Measurements from ENCODE around the gene SLC6A11.

Gene SLC6A11

DNA sequence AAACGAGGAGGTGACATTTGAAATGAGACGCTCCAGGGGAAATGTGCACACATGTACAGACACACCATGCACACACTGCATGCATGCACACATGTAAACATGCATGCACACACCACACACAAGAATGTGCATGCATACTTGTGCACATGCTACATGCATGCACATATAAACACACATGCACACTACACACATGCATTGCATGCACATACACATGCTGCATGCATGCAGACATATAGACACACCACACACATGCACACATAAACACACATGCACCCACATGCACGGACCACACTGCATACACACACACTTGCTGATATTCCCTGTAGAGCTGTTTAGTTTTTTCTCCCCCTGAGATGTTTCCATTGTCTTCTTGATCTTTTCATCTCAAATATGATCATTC, 138.7 kb downstream of the SLC6A11 start:
- no peak for DNase-seq (ENCODE audit: low spot score)

DNA sequence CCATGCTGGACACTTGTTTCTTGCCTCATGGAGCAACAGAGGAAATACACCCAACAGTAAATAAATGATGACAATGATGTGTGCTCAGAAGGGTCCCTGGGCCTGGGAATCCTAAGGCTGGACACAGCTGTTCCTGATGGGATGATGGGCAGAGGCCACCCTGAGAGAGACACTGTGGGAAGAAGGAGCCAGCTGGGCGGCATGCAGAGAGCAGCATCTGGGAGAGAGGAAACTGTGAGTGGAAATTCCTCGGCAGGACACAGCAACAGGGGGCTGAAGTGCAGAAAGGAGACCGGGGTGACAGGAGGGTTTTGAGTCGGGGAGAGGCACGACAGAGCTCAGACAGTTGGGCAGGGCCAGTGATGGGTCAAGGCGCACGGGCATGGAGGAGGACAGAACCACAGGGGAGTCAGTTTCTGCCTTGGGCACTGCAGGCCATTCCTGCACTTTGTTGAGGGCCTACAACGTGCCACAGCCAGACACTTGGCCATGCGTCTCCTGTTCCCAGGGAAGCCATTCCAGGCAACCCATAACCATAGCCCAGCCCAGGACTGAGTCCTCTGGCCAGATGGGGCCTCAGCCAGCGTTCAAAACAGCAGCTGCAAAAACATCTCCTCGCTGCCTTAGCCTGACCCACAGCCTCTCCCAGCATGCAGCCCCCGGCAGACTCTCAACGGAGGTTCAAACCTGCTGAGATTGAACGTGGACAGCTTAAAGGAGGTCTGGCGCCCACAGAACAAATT, 139.9 kb downstream of the SLC6A11 start:
- DNase-seq (ENCODE audit: low spot score) = no peak

DNA sequence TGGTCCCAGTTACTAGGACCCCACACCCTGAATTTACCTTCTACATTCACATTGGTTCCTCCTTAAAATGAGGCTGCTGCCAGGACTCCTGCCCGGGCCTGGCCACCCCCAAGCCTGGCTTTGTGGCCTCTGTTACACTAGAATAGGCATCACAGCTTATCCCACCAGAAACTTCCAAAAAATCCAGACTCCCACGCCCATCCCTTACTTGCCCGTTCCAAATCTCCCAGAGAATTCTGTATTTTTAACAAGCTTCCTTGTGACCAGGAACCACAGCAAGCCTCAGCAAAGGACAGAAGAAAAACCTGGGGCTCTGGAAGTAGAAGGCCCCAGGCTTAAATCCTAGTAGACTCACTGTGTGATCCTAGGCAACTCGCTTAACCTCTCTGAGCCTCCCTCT, 140.5 kb downstream of the SLC6A11 start:
- DNase-seq (ENCODE audit: low spot score) = no peak

DNA sequence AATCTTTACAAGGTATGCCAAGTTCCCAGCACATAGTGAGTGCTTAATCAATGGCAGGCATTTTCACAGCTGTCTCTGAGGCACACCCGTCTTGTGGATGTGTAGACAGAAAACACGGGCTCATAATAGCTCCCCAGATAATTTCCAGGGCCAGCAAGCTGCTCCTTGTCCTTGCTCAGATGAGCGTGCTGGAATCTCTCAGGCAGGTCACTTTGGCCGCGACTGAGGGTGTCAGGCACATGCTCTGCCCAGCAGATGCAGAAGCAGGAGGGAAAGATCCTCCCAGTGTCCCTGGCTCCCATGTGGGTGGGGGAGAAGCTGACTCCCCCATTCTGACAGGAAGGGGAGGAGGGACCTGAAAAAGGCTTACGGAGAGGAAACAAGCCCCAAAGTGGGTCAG, 141.0 kb downstream of the SLC6A11 start:
- DNase-seq (ENCODE audit: low spot score) = no peak

DNA sequence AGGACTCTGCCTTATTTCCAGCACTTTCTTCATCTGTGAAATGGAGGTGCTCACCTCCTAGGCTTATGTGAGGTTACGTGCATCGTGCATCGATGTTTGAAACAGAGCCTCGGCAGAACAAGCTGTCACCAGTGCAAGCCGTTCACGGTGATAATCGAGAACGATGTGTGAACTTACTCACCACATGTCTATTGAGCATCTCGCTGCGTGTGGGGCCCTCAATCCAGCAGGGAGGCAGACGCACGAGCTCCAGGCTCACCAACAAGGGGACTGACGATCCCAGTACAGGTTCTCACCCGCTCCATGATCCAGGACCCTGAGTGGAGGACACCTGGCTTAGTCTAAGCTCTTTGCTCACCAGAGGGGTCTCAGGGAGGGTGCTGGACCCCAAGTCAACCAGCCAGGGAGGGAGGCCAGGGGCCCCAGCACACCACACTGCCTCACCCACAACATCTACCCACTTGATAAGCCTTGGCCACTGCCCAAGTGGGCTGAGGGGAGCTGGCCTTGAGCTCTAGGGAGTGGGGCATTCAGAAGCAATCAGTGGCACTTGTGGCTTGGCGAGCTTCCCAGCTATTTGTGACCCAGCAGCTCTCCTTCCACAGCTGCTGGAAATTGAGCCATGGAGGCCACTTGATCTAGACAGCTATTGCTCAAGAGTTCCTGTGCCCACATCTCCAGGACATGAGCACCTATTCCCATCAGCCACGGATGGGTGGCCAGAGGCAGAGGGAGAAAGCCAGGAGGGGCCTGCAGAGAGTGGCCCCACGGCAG, 142.1 kb downstream of the SLC6A11 start:
- peak; percentile 56 for DNase-seq (ENCODE audit: low spot score)

DNA sequence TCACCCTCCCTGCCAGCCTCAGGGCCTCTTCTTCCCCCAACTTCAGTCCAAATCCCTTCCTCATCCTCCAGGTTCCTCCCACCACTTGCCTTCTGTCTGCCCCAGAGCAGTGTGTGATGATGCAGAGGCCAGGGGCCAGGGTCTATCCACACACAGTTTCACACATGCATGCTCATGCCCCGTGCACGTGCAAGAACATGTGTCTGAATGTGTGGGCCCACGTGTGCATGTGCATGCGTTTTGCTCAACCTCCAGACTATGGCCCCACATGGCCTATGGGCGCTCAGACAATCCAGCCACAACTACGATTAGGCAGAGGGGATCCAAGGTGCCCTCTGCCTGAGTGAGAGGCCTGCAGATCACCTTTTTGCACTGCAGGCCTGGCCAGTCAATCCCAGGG, 144.2 kb downstream of the SLC6A11 start:
- no peak for DNase-seq (ENCODE audit: low spot score)

DNA sequence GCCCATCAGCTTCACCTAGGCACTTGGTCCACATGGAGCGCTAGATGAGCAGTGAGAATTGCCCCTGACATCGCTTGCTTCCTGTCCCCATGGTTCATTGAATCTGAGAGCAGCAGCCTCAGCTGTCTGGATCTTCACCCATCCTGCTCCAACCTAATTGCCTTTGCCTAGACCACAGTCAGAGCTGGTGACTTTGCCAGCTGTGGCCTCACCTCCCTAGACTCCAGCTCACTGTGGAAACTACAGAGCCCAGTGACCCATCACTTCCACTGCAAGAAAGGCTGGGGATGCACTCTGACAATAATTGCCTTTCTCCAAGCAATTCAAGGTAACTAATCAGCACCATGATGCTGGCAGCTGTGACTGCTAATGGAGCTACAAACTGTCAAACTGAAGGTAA, 145.9 kb downstream of the SLC6A11 start:
- DNase-seq (ENCODE audit: low spot score) = no peak

DNA sequence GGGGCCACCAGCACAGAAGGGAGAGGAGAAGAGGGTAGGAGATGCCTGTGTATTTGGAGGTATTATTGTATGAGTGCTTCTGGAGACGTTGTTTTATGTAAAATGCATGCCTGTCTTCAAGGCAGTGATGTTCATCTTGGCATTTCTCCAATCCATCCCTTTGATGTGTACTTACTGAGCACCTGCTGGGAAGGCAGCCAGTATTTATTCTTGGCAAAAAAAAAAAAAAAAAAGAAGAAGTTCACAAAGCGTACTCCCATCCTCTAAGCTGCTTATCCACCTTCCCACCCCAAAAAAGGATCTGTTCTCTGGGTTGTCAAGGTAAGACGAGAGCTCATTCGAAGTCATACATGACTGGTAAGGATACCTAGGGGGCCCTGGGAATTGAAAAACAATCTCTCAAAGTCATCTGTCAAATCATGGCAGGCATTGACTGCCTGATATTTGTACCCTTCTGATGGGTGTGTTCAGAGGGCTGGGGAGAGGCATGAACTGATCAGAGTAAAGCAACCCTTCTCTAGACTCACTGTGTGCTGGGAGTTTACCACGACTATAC, 146.5 kb downstream of the SLC6A11 start:
- DNase-seq (ENCODE audit: low spot score) = peak; percentile 31

DNA sequence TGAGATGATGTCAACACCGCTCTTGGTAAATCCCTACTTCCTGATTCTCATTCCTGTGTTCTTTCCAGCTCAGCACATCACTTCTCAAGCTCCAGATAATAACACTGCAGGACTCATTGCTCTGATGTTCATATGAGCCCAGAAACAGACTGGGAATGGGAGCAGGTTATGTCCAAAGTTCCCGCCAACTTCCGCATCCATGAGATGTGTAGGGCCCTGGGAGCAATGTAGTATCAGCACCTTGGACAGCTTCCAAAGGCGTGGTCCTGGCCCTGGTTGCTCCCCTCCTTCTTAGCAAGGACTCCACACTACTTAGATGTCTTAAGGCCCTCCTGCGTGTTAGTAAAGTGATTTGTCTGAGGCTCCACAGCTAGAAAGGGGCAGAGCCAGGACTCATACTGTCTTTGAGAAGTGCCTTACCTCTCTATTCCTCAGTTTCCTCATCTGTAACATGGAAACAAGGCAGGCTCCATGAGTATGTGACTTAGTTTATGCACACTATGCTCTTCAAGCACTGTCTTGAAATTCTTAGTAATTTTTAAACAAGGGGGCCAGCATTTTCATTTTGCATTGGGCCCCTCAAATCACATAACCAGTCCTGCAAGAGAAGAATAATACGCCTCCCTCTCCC, 148.6 kb downstream of the SLC6A11 start:
- peak; percentile 7 for DNase-seq (ENCODE audit: low spot score)

DNA sequence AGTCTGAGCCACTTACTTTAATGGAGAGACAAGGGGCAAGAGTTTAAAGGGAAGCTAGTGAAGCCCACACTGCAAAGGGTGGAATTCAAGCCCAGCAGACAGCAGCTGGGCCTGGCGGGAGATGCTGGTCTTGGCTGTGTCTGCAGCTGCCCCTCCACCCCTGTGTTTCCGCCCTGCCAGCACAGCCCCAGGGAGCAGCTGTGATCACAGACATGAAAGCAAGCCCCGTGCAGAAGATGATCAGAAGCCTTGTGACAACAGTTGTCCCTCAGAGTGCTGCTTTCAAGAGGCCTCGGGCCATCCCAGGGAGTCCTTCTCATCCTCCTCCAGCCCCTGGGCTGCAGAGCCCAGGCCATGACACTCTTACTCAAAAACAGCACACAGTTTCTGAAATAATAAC, 152.4 kb downstream of the SLC6A11 start:
- DNase-seq (ENCODE audit: low spot score) = no peak

DNA sequence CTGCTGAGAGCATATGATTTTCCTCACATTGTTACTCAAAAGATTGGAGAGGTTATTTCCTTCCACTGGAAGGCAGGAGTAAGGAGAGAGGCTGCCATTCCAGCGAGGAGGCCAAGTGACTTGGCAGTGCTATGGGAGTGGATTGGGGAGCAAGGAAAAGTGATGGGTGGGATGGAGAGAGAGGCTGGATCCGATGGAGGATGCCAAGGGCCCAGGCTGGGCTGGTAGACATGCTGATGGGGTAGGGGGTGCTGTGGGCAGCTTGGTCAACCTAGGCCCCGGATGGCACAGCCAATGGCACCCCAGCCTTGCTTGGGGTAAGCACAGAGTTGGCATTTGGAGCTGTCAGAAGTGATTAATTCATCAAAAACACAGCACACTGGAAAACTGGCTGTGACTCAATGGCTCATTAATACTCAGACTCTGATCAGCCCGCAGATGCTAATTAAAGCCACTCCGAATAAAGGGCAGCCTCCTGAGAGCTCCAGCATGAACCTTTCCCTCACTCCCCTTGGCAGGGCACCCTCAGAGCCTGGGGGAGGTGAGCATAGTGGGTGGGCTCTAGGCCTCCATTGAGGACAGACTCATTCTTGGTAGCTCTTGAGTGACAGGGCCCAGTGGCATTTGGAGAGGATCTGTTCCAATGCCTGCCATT, 154.4 kb downstream of the SLC6A11 start:
- DNase-seq (ENCODE audit: low spot score) = no peak

DNA sequence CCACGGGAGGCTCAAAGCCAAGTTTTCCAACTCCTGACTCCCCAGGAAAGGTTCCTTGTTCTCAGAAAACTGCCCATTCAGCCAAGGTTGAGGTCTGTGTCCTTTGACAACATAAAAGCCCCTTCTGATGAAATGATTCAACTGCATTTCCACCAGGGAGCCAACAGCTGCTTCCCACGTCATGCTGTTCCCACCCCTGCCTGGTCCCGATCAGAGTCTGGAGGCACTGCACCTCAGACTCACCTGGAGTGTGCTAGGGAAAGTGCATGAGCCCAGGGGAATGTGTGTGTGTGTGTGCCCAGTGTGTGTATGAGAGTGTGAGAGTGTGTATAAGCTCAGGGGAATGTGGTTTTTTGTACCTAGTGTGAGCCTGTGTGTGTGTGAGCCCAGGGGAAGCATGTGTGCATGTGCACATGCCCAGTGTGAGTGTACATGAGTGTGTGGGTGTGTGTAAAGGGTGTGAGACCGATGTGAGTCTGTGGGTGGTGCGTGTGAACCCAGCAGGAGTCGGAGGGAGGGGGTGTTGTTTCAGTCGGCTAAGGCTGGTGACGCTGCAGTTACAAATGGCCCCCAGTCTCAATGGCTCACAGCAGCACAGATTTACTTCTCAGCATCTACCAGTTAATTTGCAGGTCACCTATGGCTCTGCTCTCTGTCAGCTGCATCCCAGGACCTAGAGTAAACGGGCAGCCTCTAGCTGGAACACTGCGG, 156.2 kb downstream of the SLC6A11 start:
- no peak for DNase-seq (ENCODE audit: low spot score)

DNA sequence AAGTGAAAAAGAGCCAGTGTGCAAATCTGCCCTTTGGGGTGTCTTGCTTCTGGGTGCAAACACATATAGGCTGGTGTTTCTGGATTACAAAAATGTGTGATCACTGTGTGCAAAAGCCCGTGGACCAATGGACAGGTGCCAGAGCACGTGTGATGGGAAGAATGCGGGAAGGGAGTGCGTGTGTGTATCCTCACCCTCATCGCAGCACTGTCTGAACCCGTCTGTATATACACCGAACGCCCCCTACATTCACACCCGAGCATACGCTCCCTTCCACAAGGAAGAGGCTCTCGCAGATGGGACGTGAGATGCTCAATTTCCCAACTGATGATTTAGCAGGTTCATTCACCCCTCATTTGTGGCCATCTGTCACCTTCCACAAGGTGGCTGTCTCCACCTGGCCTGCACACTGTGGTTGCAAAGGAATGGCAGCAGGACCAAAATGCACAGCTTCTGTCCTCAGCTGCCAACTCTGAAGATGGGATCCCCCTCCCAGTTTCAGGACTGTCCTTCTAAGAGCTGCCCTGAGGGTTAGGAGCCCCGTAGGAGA, 157.1 kb downstream of the SLC6A11 start:
- DNase-seq (ENCODE audit: low spot score) = no peak

DNA sequence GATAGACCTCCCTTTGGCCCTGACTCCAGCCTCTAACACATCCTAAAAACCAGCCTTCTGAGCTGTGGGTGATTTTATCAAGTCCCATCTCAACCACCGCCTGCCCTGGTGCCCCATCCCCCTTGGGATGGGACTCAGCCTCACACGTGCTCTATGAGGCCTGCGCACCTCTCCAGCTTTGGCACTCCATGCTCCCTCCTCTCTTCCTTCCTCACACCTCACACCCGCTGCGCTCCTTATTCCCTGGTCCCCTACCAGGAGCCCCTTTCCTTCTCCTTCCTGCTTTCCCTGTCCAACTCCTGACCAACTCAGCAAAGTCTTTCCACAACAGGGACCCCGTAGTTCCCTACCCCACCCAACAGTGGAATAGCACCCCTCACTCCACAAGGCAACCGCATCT, 158.1 kb downstream of the SLC6A11 start:
- no peak for DNase-seq (ENCODE audit: low spot score)

DNA sequence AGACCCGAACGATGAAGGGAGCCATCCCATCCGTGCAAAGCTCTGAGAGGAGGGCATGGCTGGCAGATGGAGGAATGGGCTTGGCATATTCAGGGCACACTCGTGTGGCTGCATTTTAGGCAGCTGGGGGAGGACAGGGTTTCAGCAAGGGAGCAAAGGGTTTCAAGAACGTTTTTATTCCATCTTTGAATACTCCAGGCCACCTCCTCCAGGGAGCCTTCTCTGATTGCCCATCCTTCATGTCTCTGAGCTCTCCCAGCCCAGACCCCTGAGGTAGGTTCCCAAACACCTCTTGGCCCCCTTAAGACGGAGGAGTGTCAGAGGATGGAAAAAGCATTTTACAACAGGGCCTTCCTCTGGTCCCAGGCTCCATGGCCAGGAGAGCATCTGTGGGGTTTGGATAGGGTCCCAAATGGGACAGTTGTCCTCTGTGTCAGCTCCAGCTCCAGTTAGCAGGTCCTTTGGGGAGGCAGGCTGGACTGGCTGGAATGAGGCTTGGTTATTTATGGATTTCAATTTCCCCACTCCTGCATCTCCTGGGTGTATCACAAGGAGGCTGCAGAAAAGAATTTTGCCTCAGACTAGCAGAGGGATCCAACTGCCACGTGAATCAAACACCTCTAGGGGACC, 158.8 kb downstream of the SLC6A11 start:
- DNase-seq (ENCODE audit: low spot score) = no peak

DNA sequence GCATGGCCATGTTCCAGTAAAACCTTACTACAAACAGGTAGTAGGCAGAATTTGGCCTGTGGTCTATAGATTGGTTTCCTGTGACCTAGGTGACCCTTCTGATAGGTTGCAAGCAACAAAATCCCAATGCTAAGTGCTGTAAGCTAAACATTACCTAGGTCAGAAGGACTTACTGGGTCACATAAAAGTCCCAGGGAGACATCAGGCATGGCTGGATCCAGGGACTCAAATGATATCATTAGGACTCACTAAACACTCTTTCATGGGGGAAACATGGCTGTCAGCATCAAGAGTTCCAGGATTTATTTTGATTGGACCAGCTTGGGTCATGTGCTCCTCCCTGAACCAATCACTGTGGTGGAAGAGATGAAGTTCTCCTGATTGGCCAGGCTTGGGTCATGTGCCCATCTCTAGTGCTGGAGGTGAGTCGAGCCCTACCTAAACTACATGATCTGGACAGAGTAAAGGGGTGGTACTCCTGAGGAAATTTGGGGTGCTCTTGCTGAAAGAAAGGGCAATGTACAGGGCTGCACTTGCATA, 159.7 kb downstream of the SLC6A11 start:
- no peak for DNase-seq (ENCODE audit: low spot score)

DNA sequence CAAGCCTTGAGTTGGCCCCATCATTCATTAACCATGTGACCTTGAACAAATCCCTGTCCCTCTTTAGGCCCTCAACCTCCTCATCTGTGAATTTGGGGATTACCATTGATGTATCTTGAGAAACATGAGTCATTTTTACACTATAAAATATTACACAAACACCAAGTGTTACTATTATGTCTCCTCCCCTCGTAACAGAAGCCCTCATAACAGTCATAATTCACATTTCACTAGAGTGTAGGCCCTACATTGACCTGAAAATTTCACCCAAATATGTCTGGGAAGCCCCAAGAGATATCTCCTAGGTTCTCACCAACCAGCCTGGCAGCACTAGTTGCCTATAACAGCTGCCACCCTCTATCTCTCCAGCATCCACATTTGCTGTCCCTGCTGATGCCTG, 160.7 kb downstream of the SLC6A11 start:
- DNase-seq (ENCODE audit: low spot score) = no peak

DNA sequence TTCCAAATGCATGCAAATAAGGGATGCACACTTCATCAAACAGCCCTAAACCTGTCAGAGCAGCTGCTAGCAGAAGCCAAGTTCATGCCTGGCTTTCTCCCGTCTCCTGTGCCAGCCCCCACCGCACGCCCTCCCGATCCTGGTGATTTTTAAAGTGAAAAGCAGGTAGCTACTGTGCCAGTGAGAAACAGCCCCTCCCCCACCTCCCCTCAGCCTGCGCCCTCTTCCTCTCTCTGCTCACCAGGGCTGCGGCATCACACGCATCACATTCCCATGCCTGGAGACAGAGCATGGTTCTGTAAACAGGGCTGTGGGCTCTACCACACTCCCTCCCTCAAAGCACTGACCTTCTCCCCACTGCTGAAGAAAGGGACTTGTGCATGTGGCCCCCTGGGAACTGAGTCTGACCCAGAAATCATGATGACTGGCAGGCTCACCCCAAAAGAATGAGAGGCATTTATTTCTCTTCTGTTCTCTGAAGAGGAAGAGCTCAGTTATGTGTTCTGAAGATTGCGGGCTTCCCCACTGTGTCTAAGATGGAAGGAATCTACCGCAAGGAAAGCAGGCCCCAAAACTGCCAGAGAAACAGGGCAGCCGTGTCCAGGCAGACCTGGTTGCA, 162.0 kb downstream of the SLC6A11 start:
- DNase-seq (ENCODE audit: low spot score) = no peak

DNA sequence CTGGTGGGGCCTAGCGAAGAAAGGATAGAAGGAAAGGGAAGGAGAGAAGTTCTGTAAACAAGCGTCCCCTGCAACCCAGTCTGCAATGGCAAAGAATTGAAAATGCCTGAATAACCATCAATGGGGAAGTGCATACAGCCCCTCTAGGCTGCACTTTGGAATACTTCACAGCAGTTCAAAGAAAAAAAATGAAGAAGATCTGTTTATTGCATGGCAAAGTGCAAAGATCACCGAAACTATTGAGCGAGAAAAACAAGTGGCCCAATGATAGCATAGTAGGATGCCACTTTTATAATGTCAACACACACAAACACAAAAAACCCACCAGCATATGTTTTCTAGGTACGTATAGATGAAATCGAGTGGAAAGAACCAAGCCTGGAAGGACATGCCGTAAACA, 162.9 kb downstream of the SLC6A11 start:
- DNase-seq (ENCODE audit: low spot score) = no peak

DNA sequence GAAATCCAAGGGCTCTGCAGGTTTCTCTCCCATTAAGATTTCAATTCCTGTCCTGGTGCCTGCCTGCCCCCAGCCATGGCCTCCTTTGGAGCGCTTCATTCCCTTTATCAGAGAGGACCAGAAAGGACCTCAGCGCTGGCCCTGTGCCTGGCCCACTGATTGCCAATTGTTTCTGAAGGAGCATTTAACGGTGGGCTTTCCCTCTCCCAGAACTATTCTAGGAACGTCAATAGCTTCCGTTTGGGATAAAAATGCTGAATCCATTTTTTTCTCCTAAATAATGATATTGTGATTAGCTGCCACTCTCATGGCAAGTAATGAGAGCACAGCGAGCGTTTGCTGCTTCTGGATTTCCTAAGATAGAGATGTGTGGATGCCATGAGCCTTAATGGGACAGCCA, 164.3 kb downstream of the SLC6A11 start:
- no peak for DNase-seq (ENCODE audit: low spot score)

Measured in LoVo (cell line).